Measurements from ENCODE around the gene ACD. TPM values are rescaled to one million over a fixed set of nuclear protein-coding genes. Genes with fewer than 3 reads are reported as not detected.

Gene ACD
- total RNA-seq, 2 donors from 2014 or later: 8.8 to 9.7 TPM

DNA sequence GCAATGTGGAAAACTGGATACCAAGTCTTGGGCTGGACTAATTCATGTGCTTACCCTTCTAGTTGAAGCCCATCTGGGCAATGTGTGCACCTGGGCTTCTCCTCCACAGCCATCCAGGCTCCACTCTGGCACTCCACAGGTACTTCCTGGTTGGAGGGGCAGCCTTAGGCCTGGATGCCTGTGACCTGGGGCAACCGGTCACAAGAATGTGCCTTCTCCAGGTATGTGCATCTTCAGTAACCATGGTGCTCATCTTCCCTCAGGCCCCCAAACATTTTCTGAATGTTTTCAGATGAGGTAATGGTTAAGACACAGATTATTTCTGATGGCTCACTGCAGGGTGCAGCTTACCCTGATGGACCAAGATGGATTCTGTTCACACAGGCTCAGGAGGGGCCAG is 17.7 kb upstream of the ACD start:
- intact Hi-C loops (cut with DNase I, micrococcal nuclease): loop anchor here in 1 of 2 donors (10.0 kb wide), 1 partner anchor 127 kb away; the partner anchor contains the start of genes RANBP10 and TSNAXIP1
- DNase-seq: no peak
- ATAC-seq: no peak

GRCh38 chr16:67676939-67677338 is 16.9 kb upstream of the ACD start:
- DNase-seq: no peak
- no peak for ATAC-seq
- intact Hi-C loops (cut with DNase I, micrococcal nuclease): loop anchor here in 1 of 2 donors (10.0 kb wide), 1 partner anchor 128 kb away; the partner anchor contains the start of genes RANBP10 and TSNAXIP1

GRCh38 chr16:67676516-67676915 is 16.5 kb upstream of the ACD start:
- ATAC-seq (no peak), DNase-seq (no peak)
- intact Hi-C loops (cut with DNase I, micrococcal nuclease): loop anchor here in 1 of 2 donors (10.0 kb wide), 1 partner anchor 128 kb away; the partner anchor contains the start of genes RANBP10 and TSNAXIP1

GRCh38 chr16:67675999-67676398 is 15.9 kb upstream of the ACD start:
- ATAC-seq (no peak), DNase-seq (no peak)
- intact Hi-C loops (cut with DNase I, micrococcal nuclease): loop anchor here in 1 of 2 donors (10.0 kb wide), 1 partner anchor 129 kb away; the partner anchor contains the start of genes RANBP10 and TSNAXIP1

GRCh38 chr16:67675579-67675935 is 15.5 kb upstream of the ACD start:
- intact Hi-C loops (cut with DNase I, micrococcal nuclease): loop anchor here in 1 of 2 donors (10.0 kb wide), 1 partner anchor 129 kb away; the partner anchor contains the start of genes RANBP10 and TSNAXIP1
- DNase-seq: no peak

DNA sequence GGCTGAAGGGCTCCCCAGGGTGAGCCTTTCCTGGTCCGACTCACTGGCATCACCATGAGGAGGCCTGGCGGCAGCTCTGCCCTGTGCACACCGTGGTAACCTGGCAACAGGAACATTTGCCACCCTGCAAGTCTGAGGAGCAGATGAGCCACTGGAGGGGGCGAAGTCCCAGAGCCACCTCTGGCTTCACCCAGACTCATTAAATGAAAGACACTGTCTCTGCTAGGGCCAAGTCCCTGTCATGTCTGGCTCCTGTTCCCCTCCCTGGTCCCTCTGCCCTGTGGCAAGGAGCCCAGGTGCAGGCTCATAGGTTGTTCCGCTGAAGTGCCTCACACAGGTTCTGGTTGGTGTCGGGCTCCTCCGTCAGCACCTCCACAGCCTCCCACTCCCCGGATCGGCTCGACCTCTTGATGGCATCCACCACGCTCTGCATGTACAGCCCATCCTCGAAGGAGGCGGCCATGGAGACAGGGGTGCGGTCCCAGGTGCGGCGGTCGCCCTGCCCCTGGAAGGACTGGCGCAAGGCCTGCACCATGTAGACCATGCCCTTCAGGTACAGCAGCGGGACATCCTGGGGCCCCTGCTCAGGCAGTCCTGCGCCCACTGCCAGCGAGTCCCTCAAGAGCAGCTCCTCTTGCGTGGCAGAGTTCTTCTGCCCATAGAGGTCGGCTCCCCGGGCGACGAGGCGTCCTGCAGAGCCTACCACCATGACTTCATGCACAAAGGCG is 15.0 kb upstream of the ACD start:
- intact Hi-C loops (cut with DNase I, micrococcal nuclease): loop anchor here in 1 of 2 donors (10.0 kb wide), 1 partner anchor 130 kb away; the partner anchor contains the start of genes RANBP10 and TSNAXIP1
- ATAC-seq: peak; percentile 42
- DNase-seq: no peak

More at GRCh38 chr16:67675579-67675935, 15.5 kb upstream of the ACD start:
- ATAC-seq: no peak

DNA sequence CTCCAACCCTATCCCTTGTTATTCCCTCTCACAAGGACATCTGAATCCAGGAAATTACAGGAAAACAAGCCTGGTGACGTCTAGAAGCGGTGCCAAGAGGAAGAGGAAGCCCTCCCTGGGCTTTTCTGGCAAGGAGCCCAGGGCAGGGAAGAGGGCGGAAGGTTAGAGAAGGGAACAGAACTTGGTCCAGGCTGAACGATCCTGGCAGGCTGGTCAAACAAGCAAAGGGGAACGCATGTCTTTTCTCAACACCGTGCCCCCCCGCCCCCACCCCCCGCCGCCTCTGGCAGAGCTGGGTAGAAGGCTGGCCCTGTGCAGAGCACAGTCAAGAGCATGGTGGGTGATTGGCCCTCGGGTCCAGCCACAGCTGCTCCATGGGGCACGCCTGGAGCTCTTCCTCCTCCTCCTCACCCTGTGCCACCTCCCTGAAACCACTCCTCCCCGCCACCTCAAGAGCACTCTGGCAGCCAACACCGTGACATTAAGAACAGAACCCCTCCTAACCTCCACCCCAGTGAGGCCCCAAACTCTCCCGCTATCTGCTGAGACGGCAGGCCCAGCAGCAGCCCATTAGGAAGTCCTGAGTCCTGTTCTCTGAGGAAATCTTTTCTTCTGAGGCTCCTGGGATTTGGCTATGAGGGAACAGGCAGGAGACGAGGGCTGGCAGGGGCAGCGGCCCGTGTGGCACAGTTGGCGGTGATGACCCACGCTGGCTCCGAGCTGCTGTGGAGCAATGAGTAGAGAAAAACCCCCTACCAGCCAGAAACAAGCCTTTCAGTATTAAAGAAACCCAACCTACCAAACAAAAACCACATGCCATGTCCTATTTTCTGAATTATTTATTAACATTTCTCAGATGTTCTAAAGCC is 13.9 kb upstream of the ACD start:
- peak; percentile 83 for DNase-seq
- intact Hi-C loops (cut with DNase I, micrococcal nuclease): loop anchor here in 1 of 2 donors (10.0 kb wide), 1 partner anchor 131 kb away; the partner anchor contains the start of genes RANBP10 and TSNAXIP1
- ATAC-seq: peak; percentile 67

DNA sequence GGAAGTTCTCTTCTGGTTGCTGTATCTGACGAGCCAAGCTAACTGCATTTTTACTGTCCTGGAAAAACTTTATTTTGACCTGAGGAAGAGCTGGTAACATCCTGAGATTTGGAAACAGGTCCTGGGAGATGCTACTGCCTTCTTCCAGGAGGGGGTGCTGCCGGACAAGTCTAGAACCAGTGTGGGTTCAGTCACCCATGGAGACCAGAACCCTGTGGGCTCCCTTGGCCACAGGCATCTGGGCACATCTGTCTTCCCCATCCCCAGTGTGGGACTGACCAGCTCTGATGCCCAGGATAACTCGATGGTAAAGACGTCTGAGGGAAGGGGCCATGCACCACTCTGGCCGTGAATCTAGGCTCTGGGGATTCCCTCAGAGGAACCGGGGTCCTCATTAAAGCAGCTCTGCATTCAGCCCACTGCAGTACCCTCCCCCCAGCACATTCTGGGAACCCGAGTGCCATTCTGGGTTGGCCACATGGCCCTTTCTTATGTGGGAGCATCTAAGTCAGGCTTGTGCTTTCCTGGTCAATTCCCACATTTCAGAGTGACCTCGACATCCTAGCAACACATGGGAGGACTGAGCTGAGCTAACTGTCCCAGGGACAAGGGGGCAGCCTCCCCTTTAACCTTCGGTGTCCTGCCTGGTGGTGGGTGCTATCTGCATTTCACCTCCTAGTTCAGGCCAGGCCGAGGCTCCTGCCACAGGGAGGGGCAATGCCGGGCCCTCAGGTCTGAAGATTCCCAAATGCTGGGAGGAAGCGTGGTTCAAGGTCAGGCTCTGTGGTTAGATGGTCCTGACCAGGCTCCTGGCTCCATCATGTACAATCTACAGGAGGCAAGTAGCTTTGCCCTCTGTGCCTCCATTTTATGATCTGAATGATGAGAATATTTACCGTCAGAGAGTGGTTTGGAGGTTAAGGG is 12.9 kb upstream of the ACD start:
- intact Hi-C loops (cut with DNase I, micrococcal nuclease): loop anchor here in 1 of 2 donors (10.0 kb wide), 1 partner anchor 132 kb away; the partner anchor contains the start of genes RANBP10 and TSNAXIP1
- DNase-seq (peak; percentile 74 to 79), ATAC-seq (peak; percentile 57)

DNA sequence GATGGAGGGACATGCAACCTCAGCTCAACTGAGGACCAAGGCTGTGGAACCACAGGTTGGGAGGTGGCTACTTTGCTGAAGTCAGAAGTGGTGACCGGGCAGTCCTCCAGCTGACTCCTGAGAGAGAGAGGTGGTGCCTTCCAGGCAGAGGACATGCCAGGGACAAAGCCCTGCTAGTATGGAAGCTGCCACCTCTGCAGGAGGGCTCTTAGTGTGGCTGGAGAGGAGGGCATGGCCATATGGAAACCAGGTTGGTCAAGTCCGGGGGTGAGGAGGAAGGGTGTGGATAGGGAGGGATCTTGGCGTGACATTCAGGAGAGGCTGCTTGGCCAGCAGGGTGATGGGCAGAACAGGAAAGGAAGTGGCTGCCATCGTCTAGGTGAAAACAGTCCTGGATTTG is 12.2 kb upstream of the ACD start:
- DNase-seq (no peak), ATAC-seq (no peak)
- intact Hi-C loops (cut with DNase I, micrococcal nuclease): loop anchor here in 1 of 2 donors (10.0 kb wide), 1 partner anchor 132 kb away; the partner anchor contains the start of genes RANBP10 and TSNAXIP1

GRCh38 chr16:67669499-67670101 is 9.5 kb upstream of the ACD start:
- DNase-seq (no peak), ATAC-seq (no peak)
- intact Hi-C loops (cut with DNase I, micrococcal nuclease): loop anchor here in 1 of 2 donors (5.0 to 10.0 kb wide), 2 partner anchors 135 to 147 kb away; partner anchors contain the start of genes RANBP10 and TSNAXIP1

DNA sequence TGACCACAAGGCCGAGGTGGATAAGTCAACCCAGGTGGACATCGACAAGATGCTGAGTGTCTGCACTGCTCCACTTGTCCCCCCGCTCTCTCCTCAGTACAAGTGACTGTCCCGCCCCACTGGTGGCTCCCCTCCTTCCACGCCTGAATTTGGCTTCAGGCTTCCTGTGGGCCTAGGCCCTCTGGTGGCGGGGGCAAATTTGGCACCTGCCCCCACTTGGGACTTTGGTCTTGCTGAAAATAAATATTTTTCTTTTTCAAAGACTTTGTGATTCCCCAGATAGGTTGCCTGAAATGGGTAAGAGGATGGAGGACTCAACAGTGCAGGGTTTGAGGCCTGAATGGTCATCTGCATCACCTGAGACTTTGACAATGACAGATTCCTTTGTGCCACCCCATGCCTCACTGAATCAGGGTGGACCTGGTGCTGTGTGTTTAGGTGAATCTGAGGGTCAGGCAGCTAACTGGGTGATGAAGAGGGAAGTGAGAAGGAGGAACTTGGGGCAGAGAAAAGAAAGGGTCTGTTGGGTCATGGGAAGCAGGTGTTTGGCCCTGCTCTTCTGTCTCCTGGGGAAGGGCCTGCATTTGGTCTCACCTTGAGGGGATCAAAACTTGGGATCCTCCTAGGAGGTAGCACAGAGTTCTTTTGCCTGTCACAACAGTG is 8.6 kb upstream of the ACD start:
- no peak for DNase-seq

GRCh38 chr16:67667817-67668494 is 7.9 kb upstream of the ACD start:
- peak; percentile 78 for ATAC-seq
- intact Hi-C loops (cut with DNase I, micrococcal nuclease): loop anchor here in 1 of 2 donors (5.0 kb wide), 1 partner anchor 146 kb away; no protein-coding TSS in a partner anchor
- DNase-seq: peak; percentile 85

More for the DNA sequence above, 8.6 kb upstream of the ACD start:
- ATAC-seq: no peak
- intact Hi-C loops (cut with DNase I, micrococcal nuclease): loop anchor here in 1 of 2 donors (5.0 kb wide), 1 partner anchor 146 kb away; no protein-coding TSS in a partner anchor

- ATAC-seq (no peak), DNase-seq (peak in 1 of 2 donors; percentile 25)
- intact Hi-C loops (cut with DNase I, micrococcal nuclease): loop anchor here in 1 of 2 donors (5.0 kb wide), 1 partner anchor 145 kb away; no protein-coding TSS in a partner anchor
Measured at GRCh38 chr16:67667453-67667816, 7.4 kb upstream of the ACD start.

GRCh38 chr16:67666559-67667452 is 6.7 kb upstream of the ACD start, which contains the start of the genes C16orf86 and ENKD1:
Gene C16orf86, plus strand, starts transcription at chr16:67666814. Its CDS starts 157 bp downstream, at chr16:67666971.
Gene ENKD1, minus strand, starts transcription at chr16:67666750. Its CDS starts 308 bp downstream, at chr16:67666442.
- DNase-seq (peak; percentile 84 to 88), ATAC-seq (peak; percentile 71)
- intact Hi-C loops (cut with DNase I, micrococcal nuclease): loop anchor here in 1 of 2 donors (5.0 kb wide), 1 partner anchor 145 kb away; no protein-coding TSS in a partner anchor

DNA sequence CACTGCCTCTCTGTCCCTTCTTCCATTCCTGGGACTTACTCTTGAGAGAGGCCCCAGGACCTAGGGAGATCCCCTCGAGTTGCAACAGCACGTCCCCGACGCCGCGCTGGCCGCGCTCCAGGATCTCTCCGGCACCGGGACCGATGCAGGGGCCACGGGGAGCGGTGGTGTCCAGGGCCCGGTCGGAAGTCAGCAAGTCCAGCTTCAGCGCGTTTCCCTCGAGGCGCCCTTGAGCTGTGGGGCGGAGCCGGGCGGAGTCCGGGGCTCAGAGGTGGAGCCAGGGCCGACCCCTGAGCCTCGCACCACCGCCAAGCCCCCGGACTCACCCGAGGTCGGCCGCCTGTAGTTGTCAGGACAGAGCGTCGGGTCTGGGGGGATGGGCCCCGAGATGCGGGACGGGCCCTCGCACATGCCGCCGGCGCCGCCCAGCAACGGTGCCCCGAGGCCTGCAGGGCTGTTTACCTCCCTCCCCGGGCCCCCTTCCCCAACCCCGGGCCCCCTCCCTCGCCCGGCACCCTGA is 6.0 kb upstream of the ACD start:
- DNase-seq: peak; percentile 48 to 50
- intact Hi-C loops (cut with DNase I, micrococcal nuclease): loop anchor here in 1 of 2 donors (5.0 kb wide), 1 partner anchor 144 kb away; no protein-coding TSS in a partner anchor
- ATAC-seq: peak; percentile 22

All from left colon (tissue), 2 donors.